Endodermal cell (in vitro differentiated cells): ENCODE results near the gene SMIM38. TPM values are rescaled to one million over a fixed set of nuclear protein-coding genes. Genes with fewer than 3 reads are reported as not detected.

Source experiments
- DNase-seq: peaks from one replicate; pipeline ENCODE4 v3.0.0-alpha.2; 2017
- H3K27ac ChIP-seq: 2 replicates; pipeline ENCODE4 v1.5.1; 2013; ENCODE audit warnings: mild to moderate bottlenecking, low read depth, low read length, moderate library complexity
- H3K27me3 ChIP-seq: 2 replicates; pipeline ENCODE4 v1.6.1; 2013; ENCODE audit warnings: mild to moderate bottlenecking, low read length, moderate library complexity; ENCODE audit not compliant: insufficient read depth, control insufficient read depth, poor library complexity, severe bottlenecking
- H3K36me3 ChIP-seq: 2 replicates; pipeline ENCODE4 v1.7.0; 2013; ENCODE audit warnings: mild to moderate bottlenecking, low read length, moderate library complexity; ENCODE audit not compliant: control insufficient read depth, insufficient read depth
- H3K4me1 ChIP-seq: one replicate; pipeline ENCODE4 v1.7.0; 2013; ENCODE audit warnings: low read length; ENCODE audit not compliant: control insufficient read depth, insufficient read depth
- H3K4me3 ChIP-seq: 2 replicates; pipeline ENCODE4 v1.5.1; 2013; ENCODE audit warnings: mild to moderate bottlenecking, low read length, moderate library complexity
- H3K9ac ChIP-seq: 2 replicates; pipeline ENCODE4 v1.6.1; 2013; ENCODE audit warnings: mild to moderate bottlenecking, low read length, moderate library complexity; ENCODE audit not compliant: poor library complexity, severe bottlenecking; ENCODE audit errors: extremely low read depth
- H3K9me3 ChIP-seq: 2 replicates; pipeline ENCODE4 v1.6.1; 2013; ENCODE audit warnings: mild to moderate bottlenecking, low read length, moderate library complexity; ENCODE audit not compliant: control insufficient read depth
- H3K27ac Mint-ChIP-seq: 2 replicates; pipeline ENCODE4 v1.8.0; 2020; ENCODE audit warnings: mixed read lengths
- H3K27me3 Mint-ChIP-seq: 2 replicates; pipeline ENCODE4 v1.8.0; 2021; ENCODE audit warnings: mild to moderate bottlenecking, mixed read lengths; ENCODE audit not compliant: insufficient read depth
- H3K36me3 Mint-ChIP-seq: 2 replicates; pipeline ENCODE4 v1.8.0; 2020; ENCODE audit warnings: low read depth, mixed read lengths
- H3K4me1 Mint-ChIP-seq: 2 replicates; pipeline ENCODE4 v1.8.0; 2020; ENCODE audit warnings: mixed read lengths
- H3K4me3 Mint-ChIP-seq: 2 replicates; pipeline ENCODE4 v1.8.0; 2020; ENCODE audit warnings: mild to moderate bottlenecking, moderate library complexity, mixed read lengths
- H3K9me3 Mint-ChIP-seq: 2 replicates; pipeline ENCODE4 v1.8.0; 2020; ENCODE audit warnings: mild to moderate bottlenecking, mixed read lengths
- WGBS, 2 experiments: methylation state at CpG; one replicate each; pipeline versions ENCODE4 v1.1.5 to v1.1.7; 2013; ENCODE audit warnings: missing lambda C conversion rate in 2 of 2, mixed read lengths in 1 of 2; ENCODE audit not compliant: insufficient coverage in 1 of 2, insufficient read length in 1 of 2; 5-methylcytosine and 5-hydroxymethylcytosine counted together
- total RNA-seq, 2 donors: library from RNA; stranded (reverse); fragmentation: NEBNext Ultra II Directional in 1 of 2; extraction: Animal tissue kit (Norgen Biotek cat#: 25700) in 1 of 2; gene quantifications; 2 replicates in 1 of 2; 3 replicates in 1 of 2; pipeline ENCODE4 v1.2.1, GENCODE V29; 2021
- TF ChIP-seq, protein P1 (sequence below): fragments of 200-600 bp; sonication (generic); conservative IDR thresholded peaks from 2 replicates; pipeline ENCODE4 v1.5.0; 2021; ENCODE audit warnings: antibody characterized with exemption, mild to moderate bottlenecking

Gene SMIM38
- total RNA-seq, 2 donors from 2014 or later = 0.20 to 0.64 TPM

- Histone ChIP-seq H3K4me3 (no peak overlapping the region), H3K9ac (no peak overlapping the region), H3K4me1 (no peaks in the 10 kb centered on the region), H3K9me3 (no peaks in the 10 kb centered on the region), H3K36me3 (no peaks in the 10 kb centered on the region), H3K27me3 (no peaks in the 10 kb centered on the region), H3K27ac (no peak overlapping the region)
- Mint-ChIP-seq H3K36me3 (no peaks in the 10 kb centered on the region), H3K27me3 (peaks cover 4% of the 10 kb centered on the region), H3K27ac (no peak overlapping the region), H3K9me3 (peaks cover 1% of the 10 kb centered on the region), H3K4me3 (no peak overlapping the region), H3K4me1 (no peaks in the 10 kb centered on the region)
- 80 to 87% methylated on average over 1 to 3 of the region's 3 CpGs for WGBS, 2 experiments
- TF ChIP-seq, protein P1, sequence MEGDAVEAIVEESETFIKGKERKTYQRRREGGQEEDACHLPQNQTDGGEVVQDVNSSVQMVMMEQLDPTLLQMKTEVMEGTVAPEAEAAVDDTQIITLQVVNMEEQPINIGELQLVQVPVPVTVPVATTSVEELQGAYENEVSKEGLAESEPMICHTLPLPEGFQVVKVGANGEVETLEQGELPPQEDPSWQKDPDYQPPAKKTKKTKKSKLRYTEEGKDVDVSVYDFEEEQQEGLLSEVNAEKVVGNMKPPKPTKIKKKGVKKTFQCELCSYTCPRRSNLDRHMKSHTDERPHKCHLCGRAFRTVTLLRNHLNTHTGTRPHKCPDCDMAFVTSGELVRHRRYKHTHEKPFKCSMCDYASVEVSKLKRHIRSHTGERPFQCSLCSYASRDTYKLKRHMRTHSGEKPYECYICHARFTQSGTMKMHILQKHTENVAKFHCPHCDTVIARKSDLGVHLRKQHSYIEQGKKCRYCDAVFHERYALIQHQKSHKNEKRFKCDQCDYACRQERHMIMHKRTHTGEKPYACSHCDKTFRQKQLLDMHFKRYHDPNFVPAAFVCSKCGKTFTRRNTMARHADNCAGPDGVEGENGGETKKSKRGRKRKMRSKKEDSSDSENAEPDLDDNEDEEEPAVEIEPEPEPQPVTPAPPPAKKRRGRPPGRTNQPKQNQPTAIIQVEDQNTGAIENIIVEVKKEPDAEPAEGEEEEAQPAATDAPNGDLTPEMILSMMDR = no peak
- DNase-seq = no peak
These were observed 13.7 kb downstream of the SMIM38 start for GRCh38 chr11:69169479-69169878.

- Histone ChIP-seq H3K36me3 (no peaks in the 10 kb centered on the region), H3K9ac (no peak overlapping the region), H3K27me3 (no peaks in the 10 kb centered on the region), H3K4me1 (no peaks in the 10 kb centered on the region), H3K4me3 (no peak overlapping the region), H3K9me3 (no peaks in the 10 kb centered on the region), H3K27ac (no peak overlapping the region)
- no peaks in the 10 kb centered on the region for H3K4me1 Mint-ChIP-seq
- peaks cover 4% of the 10 kb centered on the region for H3K27me3 Mint-ChIP-seq
- DNase-seq = no peak
- WGBS, 2 experiments = 84 to 87% methylated on average over 3 to 6 of the region's 6 CpGs
- no peak overlapping the region for H3K4me3 Mint-ChIP-seq
- H3K27ac Mint-ChIP-seq = no peak overlapping the region
- peaks cover 1% of the 10 kb centered on the region for H3K9me3 Mint-ChIP-seq
- TF ChIP-seq, protein P1 = no peak
- H3K36me3 Mint-ChIP-seq = no peaks in the 10 kb centered on the region
These were observed 15.0 kb downstream of the SMIM38 start for GRCh38 chr11:69170704-69171103.

DNA sequence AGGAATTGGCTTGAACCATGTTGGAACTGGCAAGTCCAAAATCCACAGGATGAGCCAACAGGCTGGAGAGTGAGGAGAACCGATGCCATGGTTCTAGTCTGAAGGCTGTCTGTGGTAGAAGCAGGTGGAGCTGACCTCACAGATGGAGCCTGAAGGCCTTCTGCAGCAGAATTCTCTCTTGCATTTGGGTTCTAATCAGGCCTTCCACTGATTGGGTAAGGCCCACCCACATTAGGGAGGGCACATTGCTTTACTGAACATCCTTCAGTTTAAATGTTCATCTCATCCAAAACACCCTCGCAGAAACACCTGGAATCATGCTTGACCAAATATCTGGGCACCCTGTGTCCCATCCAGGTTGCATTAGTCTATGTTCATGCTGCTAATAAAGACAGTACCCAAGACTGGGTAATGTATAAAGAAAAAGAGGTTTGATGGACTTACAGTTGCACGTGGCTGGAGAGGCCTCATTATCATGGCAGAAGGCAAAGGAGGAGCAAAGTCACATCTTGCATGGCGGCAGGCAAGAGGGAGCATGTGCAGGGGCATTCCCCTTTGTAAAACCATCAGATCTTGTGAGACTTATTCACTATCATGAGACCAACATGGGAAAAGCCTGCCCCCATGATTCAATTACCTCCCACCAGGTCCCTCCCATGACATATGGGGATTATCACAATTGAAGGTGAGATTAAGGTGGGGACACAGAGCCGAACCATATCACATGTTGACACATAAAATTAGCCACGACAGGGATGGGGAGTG lies 15.9 kb downstream of the SMIM38 start:
- no peak overlapping the region for H3K9ac ChIP-seq

More for the DNA sequence above, 15.9 kb downstream of the SMIM38 start:
- Histone ChIP-seq H3K27me3 (no peaks in the 10 kb centered on the region), H3K27ac (no peak overlapping the region), H3K4me3 (no peak overlapping the region), H3K4me1 (no peaks in the 10 kb centered on the region), H3K9me3 (no peaks in the 10 kb centered on the region), H3K36me3 (no peaks in the 10 kb centered on the region)
- Mint-ChIP-seq H3K27ac (no peak overlapping the region), H3K27me3 (peaks cover 4% of the 10 kb centered on the region), H3K4me3 (no peak overlapping the region), H3K36me3 (no peaks in the 10 kb centered on the region), H3K4me1 (no peaks in the 10 kb centered on the region), H3K9me3 (peaks cover 1% of the 10 kb centered on the region)
- WGBS, 2 experiments = 85 to 98% methylated on average over 5 to 6 of the region's 6 CpGs
- DNase-seq = no peak
- TF ChIP-seq, protein P1 = no peak
